Effector CD4-positive, alpha-beta T cell (primary cell): ENCODE measurements around the gene TTL.
"Not testable (repeated sequence)": the region's sequence is repeated elsewhere in the genome, so short reads cannot be mapped to it uniquely, and the experiment has no call there.

Source experiments
- DNase-seq: peaks from one replicate; pipeline ENCODE4 v3.0.0-alpha.2; 2020

The TTL gene

DNA sequence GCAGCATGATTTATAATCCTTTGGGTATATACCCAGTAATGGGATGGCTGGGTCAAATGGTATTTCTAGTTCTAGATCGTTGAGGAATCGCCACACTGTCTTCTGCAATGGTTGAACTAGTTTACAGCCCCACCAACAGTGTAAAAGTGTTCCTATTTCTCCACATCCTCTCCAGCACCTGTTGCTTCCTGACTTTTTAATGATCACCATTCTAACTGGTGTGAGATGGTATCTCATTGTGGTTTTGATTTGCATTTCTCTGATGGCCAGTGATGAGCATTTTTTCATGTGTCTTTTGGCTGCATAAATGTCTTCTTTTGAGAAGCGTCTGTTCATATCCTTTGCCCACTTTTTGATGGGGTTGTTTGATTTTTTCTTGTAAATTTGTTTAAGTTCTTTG, 42.3 kb downstream of the TTL start:
- not testable (repeated sequence) for DNase-seq

DNA sequence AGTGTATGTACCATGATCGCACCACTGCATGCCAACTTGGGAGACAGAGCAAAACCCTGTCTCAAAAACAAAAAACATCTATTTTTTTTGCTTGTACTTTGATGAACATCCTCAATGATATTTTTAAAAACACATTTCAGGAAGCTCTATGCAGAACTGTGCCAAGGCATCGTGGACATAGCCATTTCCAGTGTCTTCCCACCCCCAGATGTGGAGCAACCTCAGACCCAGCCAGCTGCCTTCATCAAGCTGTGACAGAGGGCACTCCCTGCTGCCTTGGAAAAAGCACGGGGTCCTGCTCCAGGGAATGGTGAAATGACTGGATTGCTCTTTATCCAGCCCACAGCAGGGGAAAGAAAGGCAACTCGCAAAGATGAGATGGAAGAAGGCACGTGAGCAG, 46.6 kb downstream of the TTL start:
- DNase-seq: no peak

- DNase-seq: no peak
These were observed 47.8 kb downstream of the TTL start for GRCh38 chr2:112529757-112530156.

DNA sequence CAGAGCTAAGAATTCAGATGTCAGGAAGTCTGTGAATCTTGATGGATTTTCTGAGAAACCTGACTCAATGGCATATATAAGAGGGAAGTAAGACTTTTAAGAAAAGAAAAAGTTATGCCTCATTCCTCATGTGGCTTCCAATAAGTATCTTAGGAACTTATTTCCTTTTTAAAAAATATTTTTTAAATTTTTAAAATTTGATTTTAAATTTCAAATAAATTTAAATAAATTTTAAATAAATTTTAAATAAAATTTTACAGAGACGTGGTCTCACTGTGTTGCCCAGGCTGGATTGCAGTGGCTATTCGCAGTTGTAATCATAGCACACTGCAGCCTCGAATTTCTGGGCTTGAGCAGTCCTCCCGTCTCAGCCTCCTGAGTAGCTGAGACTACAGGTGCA, 48.8 kb downstream of the TTL start:
- DNase-seq: no peak

GRCh38 chr2:112534826-112535225, 52.9 kb downstream of the TTL start:
- no peak for DNase-seq

GRCh38 chr2:112536665-112537064, 54.7 kb downstream of the TTL start:
- DNase-seq: not testable (repeated sequence)

GRCh38 chr2:112539306-112539705, 57.4 kb downstream of the TTL start:
- DNase-seq: no peak

GRCh38 chr2:112540906-112541305, 59.0 kb downstream of the TTL start:
- no peak for DNase-seq

- DNase-seq: no peak
These were observed 59.6 kb downstream of the TTL start for GRCh38 chr2:112541315-112542122.

GRCh38 chr2:112542123-112542983, 60.4 kb downstream of the TTL start, which contains the start of gene POLR1B:
Gene POLR1B (plus strand): TSS chr2:112542465. CDS start chr2:112542495, 30 bp downstream.
- DNase-seq: peak; percentile 68

DNA sequence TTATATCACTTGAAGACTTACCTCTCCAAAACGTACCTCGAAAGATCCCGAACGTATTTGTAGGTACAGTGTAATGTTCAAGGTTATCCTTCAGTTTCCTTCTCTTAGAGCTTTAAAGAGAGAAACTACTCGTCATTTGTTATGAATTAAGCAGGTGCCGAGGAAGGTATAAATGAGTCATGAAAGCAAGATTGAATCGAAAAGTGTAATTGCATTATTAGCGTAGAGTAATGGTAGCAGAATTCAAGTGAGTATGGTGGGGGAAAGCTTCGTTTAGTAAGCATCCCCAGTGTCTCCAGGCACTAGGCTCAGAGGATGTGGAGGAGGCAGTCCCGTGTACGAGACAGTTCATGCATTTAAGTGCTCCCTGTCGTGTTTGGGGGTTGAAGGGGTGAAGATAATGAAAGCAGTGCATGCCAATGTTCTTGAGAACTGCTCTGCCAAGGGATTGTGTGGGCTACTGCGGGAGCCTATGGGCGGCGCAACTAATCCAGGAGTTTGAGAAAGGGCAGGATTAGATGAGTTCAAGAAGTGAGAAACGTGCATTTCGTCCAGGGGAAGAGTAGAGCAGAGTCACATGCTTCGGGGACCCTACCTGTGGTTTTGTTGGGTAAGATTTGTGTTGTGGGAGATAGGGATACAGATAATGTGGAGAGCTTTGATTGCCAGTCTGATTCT, 61.2 kb downstream of the TTL start:
- no peak for DNase-seq

DNA sequence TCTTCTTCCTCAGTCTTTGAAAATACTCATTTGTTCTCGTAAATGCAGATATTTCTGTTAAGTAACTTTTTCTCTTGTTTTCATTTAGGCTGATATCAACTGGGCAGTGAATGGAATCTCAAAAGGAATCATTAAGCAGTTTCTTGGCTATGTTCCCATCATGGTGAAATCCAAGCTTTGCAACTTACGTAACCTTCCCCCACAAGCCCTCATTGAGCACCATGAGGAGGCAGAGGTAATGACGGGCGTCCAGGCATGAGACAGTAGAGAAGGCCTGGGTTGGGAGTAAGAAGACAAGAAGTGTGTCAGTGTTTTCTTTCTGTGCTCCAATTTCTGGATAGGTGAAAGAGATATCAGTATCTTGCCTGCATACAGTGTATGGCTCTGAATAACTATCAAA, 65.4 kb downstream of the TTL start:
- DNase-seq: no peak

DNA sequence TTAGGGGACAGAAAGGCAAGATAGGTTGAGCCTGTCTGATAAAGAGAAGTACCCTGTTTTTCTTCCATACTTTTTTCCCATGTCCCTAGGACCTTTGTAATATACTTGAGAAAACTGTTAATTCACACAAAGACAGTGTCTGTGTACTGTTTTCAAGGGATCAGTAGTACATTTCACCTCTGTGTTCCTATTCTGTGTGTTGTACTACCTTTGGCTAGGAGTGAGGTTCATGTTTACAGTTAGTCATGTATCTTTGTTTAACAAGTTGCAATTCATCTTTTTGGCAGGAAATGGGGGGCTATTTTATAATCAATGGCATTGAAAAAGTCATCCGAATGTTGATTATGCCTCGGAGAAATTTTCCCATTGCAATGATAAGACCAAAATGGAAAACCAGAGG, 67.0 kb downstream of the TTL start:
- DNase-seq: no peak

- no peak for DNase-seq
These were observed 84.1 kb downstream of the TTL start for GRCh38 chr2:112566104-112566503.

DNA sequence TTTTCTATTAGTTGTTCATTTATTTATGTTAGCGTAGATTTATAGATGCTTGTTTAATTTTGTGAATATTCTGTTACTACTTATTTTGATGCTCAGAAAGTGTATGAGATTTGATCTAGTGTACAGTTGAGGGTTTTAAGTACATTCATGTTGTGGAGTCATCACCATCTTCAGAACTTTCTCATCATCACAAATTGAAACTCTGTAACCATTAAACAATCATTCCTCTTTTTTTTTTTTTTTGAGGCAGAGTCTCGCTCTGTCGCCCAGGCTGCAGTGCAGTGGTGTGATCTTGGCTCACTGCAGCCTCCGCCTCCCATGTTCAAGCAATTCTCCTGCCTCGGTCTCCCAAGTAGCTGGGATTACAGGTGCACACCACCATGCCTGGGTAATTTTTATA, 84.6 kb downstream of the TTL start:
- not testable (repeated sequence) for DNase-seq

GRCh38 chr2:112572005-112572404, 90.0 kb downstream of the TTL start:
- no peak for DNase-seq

GRCh38 chr2:112577756-112578155, 95.8 kb downstream of the TTL start:
- DNase-seq: no peak

DNA sequence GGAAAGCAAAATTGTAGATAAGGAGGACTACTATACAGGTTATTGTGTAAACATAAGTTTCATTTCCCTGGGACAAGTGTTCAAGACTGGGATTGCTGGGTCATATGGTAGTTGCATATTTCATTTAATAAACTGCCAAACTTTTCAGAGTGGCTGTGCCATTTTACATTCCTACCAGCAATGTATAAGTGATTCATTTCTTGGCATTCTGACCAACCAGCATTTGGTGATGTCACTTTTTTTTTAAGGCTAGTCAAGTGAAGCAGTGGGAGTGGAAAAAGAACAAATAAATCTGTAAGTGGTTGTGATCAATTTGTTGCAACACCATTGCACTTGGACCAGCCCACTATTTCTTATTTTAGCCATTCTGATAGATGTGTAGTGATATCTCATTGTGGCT, 97.3 kb downstream of the TTL start:
- no peak for DNase-seq

- DNase-seq: no peak
These were observed 98.1 kb downstream of the TTL start for GRCh38 chr2:112580084-112580483.

GRCh38 chr2:112582314-112582746, 100.4 kb downstream of the TTL start:
- DNase-seq: peak; percentile 21

DNA sequence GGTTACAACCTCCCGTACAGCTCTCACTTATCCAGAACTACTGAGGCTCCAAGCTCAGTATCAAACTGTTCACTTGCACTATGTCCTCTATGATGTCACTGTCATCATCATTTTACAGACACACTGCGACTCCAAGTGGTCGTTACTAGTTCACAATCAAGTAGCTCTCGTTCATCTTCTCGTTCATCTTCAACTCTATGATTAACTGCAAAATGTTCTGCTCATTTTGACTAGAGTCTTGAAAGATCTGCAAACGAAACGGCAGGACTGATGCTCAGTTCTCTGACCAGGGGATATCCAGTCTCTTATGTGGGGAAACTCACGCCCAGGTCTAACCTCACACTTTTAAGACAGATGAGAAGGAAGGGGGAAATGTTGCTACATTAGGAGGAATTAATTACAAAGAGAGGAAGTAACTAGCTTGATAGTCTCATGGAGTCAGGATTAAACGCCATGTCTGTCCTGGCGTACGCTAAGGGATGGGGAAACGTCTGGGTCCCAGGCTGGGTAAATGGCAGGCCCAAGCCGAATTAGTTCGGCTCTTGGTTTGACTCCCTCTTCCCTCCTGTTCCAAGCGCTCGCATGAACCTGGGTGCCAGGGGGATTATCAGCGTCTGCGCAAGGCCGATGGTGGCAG, 101.7 kb downstream of the TTL start:
- no peak for DNase-seq

DNA sequence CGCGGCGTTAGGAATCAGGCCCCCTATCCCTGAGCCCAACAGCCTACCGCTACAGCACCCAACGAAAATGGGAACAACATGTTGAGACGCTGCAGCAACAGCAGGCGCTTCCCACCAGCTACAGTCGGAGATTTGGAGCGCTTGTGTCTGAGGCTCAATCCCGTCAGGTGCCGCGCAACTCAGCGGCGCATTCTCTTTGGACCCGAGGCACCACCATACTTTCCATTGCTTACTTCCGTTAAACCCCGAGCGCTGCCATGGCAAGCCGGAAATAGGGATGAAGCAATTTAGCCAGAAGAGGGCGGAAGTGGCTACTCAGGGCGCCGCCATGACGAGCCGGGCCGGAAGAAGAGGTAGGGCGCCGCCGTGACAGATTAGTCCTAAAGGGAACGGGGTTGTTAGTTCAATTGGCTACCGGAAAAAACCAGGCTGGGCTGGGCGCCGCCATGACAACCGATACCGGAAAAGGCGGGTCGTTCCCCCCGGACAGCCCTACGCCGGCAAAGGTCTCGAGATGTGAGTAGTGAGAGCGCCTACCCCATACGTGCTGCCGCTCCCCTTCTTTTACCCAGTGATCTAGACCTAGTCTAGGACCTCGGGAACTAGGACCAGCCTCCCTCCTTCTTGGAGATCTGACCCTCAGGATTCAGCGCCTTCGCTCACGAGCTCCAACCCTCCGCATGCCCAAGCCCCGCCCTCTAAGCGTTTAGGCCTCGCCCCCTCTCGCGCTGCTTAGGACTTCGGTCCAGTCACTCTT, 102.4 kb downstream of the TTL start, which contains the start of gene CHCHD5:
TSS of gene CHCHD5 (plus strand) at position 476 of the 757 bp plus-strand sequence. CDS start at position 515, 39 bp downstream.
- DNase-seq: peak; percentile 93
